ENCODE data around the gene FANCI.
A peak's percentile ranks its signal among the peaks of the same experiment; 100 is the strongest.

The FANCI gene

DNA sequence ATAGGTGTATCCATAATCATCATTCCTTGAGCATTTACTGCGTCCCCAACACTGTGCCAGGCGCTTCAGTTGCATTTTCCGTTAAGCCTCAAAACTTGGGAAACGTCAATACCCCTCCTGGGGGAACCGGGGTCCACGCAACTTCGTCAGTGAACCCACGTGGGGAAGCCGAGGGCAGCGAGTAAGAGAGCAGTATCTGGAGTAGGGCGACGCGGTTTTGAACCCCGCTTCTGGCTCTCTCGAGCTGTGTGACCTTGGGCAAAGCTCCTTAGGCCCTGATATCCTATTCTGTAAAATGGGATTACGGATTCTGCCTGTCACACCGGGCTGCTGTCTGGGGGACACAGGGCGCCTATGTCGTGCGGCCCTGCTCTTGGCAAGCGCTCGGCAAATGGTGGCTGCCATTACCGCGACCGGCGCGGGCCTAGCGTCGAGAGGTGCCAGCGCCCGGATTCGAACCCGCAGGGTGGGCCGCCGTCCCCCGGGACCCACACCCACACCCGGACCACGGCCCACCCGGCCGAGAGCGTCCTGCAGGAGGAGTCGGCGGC lies 90.3 kb downstream of the FANCI start:
- peak overlapping the region; percentile 82 for H3K4me3 ChIP-seq (ENCODE audit: low read depth, low read length)
- DNase-seq (ENCODE audit: low read depth), result no peak
- TF ChIP-seq, protein P1, sequence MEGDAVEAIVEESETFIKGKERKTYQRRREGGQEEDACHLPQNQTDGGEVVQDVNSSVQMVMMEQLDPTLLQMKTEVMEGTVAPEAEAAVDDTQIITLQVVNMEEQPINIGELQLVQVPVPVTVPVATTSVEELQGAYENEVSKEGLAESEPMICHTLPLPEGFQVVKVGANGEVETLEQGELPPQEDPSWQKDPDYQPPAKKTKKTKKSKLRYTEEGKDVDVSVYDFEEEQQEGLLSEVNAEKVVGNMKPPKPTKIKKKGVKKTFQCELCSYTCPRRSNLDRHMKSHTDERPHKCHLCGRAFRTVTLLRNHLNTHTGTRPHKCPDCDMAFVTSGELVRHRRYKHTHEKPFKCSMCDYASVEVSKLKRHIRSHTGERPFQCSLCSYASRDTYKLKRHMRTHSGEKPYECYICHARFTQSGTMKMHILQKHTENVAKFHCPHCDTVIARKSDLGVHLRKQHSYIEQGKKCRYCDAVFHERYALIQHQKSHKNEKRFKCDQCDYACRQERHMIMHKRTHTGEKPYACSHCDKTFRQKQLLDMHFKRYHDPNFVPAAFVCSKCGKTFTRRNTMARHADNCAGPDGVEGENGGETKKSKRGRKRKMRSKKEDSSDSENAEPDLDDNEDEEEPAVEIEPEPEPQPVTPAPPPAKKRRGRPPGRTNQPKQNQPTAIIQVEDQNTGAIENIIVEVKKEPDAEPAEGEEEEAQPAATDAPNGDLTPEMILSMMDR (IDR thresholded peaks at IDR 0.05; ENCODE audit: control insufficient read depth, extremely low read depth, insufficient read depth), result no peak

DNA sequence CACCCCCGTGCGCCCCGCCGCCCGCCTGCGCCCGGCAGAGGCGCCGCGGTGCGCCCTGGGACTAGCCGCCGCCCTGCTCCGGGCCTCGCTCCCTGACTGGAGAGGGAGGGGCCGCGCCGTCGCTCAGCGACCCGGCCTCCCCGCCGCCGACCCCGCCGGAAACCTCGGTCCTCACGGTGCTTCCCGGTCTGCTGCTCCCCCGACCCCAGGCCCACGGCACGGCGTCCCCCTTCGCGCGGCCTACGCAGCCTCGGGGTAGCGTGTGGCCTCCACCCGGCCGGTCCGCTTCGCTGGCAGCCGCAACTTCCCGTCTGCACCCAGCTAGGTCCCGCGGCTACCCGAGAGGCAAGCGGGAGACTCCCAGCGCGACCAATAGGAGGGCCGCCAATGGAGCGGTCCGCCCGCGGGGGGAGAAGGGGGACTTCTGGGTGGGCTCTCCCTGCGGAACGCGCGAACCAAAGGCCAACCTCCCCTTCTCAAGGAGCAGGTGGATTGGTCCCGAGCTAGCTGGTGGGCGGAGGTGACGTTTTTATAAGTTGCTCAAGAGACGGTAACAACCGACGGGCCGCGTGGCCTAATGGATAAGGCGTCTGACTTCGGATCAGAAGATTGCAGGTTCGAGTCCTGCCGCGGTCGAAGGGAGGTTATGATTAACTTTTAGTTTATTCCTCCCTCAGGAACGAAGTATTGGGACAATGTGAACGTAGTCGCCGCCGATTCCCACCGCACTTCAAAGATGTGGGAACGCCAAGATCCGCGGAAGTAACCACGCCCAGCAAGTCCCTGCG lies 90.9 kb downstream of the FANCI start, which contains the start of gene POLG:
TSS of gene POLG (minus strand) at position 315 of the 788 bp plus-strand sequence. CDS start 1,070 bp downstream, outside the sequence.
- peak; percentile 97 for DNase-seq (ENCODE audit: low read depth)
- TF ChIP-seq, protein P1 (IDR thresholded peaks at IDR 0.05; ENCODE audit: control insufficient read depth, extremely low read depth, insufficient read depth), result no peak
- H3K4me3 ChIP-seq (ENCODE audit: low read depth, low read length), result peak within 1 kb of the TSS; percentile 82

DNA sequence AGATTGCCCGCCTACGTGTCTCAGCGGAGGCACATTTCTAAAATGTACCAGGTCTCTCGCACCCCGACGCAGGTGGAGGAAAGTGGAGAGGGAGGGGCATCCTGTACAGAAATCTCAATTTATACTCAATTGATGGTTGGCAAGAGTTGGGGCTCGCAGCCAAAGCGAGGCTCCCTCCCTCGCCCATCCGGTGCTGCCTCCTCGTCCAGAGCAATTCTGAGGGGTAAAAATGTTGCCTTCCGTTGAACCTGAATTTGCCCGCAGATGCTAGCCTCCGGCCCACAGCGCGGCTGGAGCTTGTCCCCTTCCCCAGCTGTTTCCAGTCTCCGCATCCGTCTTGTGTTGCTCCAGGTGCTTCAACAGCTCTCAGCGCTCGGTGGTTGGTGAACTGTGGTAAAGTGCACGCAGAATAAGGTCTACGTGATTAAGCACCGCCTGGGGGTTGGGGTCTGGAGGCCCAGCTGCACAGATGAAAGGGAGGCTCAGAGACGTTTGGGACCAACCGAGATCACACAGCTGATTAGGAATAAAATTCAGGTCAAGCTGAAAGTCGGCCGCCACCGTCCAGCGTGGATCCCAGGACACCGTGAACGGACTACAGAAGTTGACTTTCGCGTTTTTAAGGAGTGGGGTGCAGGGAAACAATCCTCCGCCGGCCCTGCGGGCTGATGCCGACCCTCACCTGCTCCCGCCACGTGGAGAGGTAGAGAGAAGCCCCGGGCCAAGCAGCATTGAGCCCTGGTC lies 91.7 kb downstream of the FANCI start:
- H3K4me3 ChIP-seq (ENCODE audit: low read depth, low read length), result peak overlapping the region; percentile 82
- no peak for DNase-seq (ENCODE audit: low read depth)
- TF ChIP-seq, protein P1 (IDR thresholded peaks at IDR 0.05; ENCODE audit: control insufficient read depth, extremely low read depth, insufficient read depth), result no peak

DNA sequence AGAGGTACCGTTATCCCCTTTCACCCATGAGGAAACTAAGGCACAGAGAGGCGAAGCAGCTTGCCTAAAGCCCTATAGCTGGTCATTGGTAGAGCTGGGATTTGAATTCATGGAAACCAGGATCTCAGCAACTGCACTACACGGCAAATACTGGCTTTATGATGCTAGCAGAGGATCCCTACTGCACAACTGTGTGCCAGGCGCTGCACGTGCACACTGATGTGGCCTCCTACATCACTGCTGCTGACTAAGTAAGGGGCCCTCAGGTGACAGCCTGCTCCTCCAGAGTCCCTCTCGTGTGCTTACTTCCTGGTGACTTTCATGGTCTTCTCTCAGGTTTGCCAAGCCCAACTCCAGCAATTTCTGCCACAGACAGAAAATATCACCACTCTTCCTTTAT lies 94.3 kb downstream of the FANCI start:
- no peak for DNase-seq (ENCODE audit: low read depth)
- TF ChIP-seq, protein P1 (IDR thresholded peaks at IDR 0.05; ENCODE audit: control insufficient read depth, extremely low read depth, insufficient read depth), result no peak
- H3K4me3 ChIP-seq (ENCODE audit: low read depth, low read length), result no peak overlapping the region

DNA sequence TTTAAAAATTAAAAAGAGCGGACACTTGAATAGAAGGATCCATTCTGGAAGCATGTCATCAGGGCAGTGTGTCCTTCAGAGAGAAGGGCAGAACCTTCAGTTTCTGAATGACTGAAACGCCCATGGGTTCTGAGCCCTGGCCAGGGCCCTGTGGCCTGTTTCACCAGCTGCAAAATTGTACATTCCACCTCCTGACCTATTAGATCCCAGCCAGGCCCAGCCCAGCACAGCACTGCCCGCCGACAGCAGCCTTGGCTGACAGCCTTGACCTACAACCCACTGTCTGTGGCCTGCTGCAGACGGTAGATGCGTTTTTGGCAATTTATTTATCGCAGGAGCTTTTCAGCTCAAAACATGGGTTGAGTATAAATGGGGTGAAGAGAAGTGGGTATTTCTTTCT lies 96.8 kb downstream of the FANCI start:
- H3K4me3 ChIP-seq (ENCODE audit: low read depth, low read length), result no peak overlapping the region
- no peak for DNase-seq (ENCODE audit: low read depth)
- TF ChIP-seq, protein P1 (IDR thresholded peaks at IDR 0.05; ENCODE audit: control insufficient read depth, extremely low read depth, insufficient read depth), result no peak

DNA sequence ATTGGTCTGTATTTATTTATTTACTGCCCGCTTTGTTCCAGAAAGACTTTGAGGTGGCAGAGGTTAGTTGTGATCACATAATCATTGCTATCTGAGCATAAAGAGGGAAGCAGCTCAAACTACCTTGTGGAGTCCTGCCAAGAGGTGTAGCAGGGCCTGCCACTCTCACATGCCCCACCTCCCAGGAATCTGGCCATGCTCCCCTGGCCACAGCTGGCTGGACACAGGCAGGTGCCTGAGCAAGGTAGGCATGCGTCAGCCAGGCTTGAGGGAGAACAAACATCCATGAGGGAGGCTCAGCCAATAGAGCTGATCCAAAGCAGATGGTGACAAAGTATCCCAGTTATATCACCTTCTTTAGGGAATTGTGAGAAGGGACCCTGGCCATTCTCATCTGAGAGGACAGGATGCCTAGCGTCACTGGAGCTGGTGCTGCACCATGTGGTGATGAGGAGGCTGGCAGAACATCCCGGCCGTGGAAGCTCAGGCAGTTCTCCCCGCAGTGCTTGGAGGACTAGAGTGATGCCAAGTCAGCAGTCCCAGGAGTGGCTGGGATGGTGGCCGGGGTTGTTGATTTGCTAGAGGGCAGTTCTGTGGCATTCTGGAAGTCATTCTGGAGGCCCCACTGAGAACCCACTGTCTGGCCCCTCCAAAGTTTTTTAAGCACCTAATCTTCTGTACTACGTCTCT lies 97.7 kb downstream of the FANCI start:
- DNase-seq (ENCODE audit: low read depth), result peak; percentile 63
- H3K4me3 ChIP-seq (ENCODE audit: low read depth, low read length), result no peak overlapping the region
- TF ChIP-seq, protein P1 (IDR thresholded peaks at IDR 0.05; ENCODE audit: control insufficient read depth, extremely low read depth, insufficient read depth), result no peak

Data from LNCaP clone FGC (cell line).